Smooth muscle cell (in vitro differentiated cells): Measurements from ENCODE around the gene KCNIP4. TPM values are rescaled to one million over a fixed set of nuclear protein-coding genes. Genes with fewer than 3 reads are reported as not detected.

Experiments
- DNase-seq: peaks from one replicate; lab custom pipeline; 2025; ENCODE audit not compliant: unreplicated experiment; lab: John Stamatoyannopoulos, UW
- H2AFZ ChIP-seq: fragments of 200-600 bp; sonication (generic); 2 replicates; pipeline ENCODE4 v1.6.0; 2016; ENCODE audit warnings: antibody characterized with exemption, low read depth, mild to moderate bottlenecking
- H3F3A ChIP-seq: fragments of 200-600 bp; sonication (generic); 2 replicates; pipeline ENCODE4 v1.6.0; 2017; ENCODE audit warnings: antibody characterized with exemption, low read depth
- H3K27ac ChIP-seq: fragments of 200-600 bp; sonication (generic); 2 replicates; pipeline ENCODE4 v1.5.1; 2016; ENCODE audit warnings: low read depth, mild to moderate bottlenecking
- H3K27me3 ChIP-seq: fragments of 200-600 bp; sonication (generic); 2 replicates; pipeline ENCODE4 v1.6.1; 2016; ENCODE audit warnings: low read depth, mild to moderate bottlenecking
- H3K36me3 ChIP-seq: fragments of 200-600 bp; sonication (generic); 2 replicates; pipeline ENCODE4 v1.5.1; 2016; ENCODE audit warnings: low read depth
- H3K4me1 ChIP-seq: fragments of 200-600 bp; sonication (generic); 2 replicates; pipeline ENCODE4 v1.5.1; 2016; ENCODE audit warnings: low read depth
- H3K4me2 ChIP-seq: fragments of 200-600 bp; sonication (generic); 2 replicates; pipeline ENCODE4 v1.6.0; 2016; ENCODE audit warnings: mild to moderate bottlenecking
- H3K4me3 ChIP-seq: fragments of 200-600 bp; sonication (generic); 2 replicates; pipeline ENCODE4 v1.5.1; 2016; ENCODE audit warnings: mild to moderate bottlenecking
- H3K79me2 ChIP-seq: fragments of 200-600 bp; sonication (generic); 2 replicates; pipeline ENCODE4 v1.6.0; 2016; ENCODE audit warnings: low read depth, mild to moderate bottlenecking
- H3K9ac ChIP-seq: fragments of 200-600 bp; sonication (generic); 2 replicates; pipeline ENCODE4 v1.6.0; 2016; ENCODE audit warnings: low read depth
- H3K9me3 ChIP-seq: fragments of 200-600 bp; sonication (generic); replicated peaks from 2 replicates; pipeline ENCODE4 v1.5.1; 2016; ENCODE audit warnings: low read depth
- H4K20me1 ChIP-seq: fragments of 200-600 bp; sonication (generic); 2 replicates; pipeline ENCODE4 v1.6.0; 2016; ENCODE audit warnings: low read depth
- CTCF ChIP-seq: fragments of 200-600 bp; sonication (generic); IDR thresholded peaks from 2 replicates; pipeline ENCODE4 v1.5.1; 2017; ENCODE audit warnings: borderline replicate concordance, mild to moderate bottlenecking, antibody characterized with exemption; ENCODE audit not compliant: insufficient read depth, poor library complexity, severe bottlenecking
- WGBS: methylation state at CpG from one replicate; pipeline ENCODE4 v1.1.7; 2016; ENCODE audit warnings: low lambda C conversion rate; 5-methylcytosine and 5-hydroxymethylcytosine counted together
- polyA plus RNA-seq: library from polyadenylated mRNA; unstranded; fragments of >200 nt; fragmentation: Nextera tagmentation; extraction: Ambion mirVana; gene quantifications from 2 replicates; pipeline ENCODE4 v1.2.1, GENCODE V29; 2016
- total RNA-seq: library from RNA; depleted of rRNA; stranded (reverse); fragments of >200 nt; gene quantifications from 2 replicates; pipeline ENCODE4 v1.2.3, GENCODE V29; 2014

KCNIP4 gene
- total and polyA plus RNA-seq, 2 experiments from 2014 or later, result 0.07 TPM; not detected in 1

- H3K4me1 ChIP-seq, result no peaks in the 10 kb centered on the region
- H4K20me1 ChIP-seq, result no peaks in the 10 kb centered on the region
- H3K4me3 ChIP-seq, result no peak overlapping the region
- no peaks in the 10 kb centered on the region for H3K9me3 ChIP-seq
- H2AFZ ChIP-seq, result no peak overlapping the region
- H3K27ac ChIP-seq, result no peak overlapping the region
- no peaks in the 10 kb centered on the region for H3K79me2 ChIP-seq
- H3K27me3 ChIP-seq, result no peaks in the 10 kb centered on the region
- no peak overlapping the region for H3K4me2 ChIP-seq
- no peak for TF ChIP-seq CTCF
- no peak for DNase-seq
- H3K9ac ChIP-seq, result no peak overlapping the region
- H3K36me3 ChIP-seq, result no peaks in the 10 kb centered on the region
- no peaks in the 10 kb centered on the region for H3F3A ChIP-seq
Measured at GRCh38 chr4:20944961-20945360, 1003.6 kb downstream of the KCNIP4 start.

GRCh38 chr4:20944451-20944850 lies 1004.1 kb downstream of the KCNIP4 start:
- WGBS, result 91% methylated on average over 3 of the region's 3 CpGs
- Histone ChIP-seq H3F3A (no peaks in the 10 kb centered on the region), H3K27ac (no peak overlapping the region), H3K9ac (no peak overlapping the region), H2AFZ (no peak overlapping the region), H3K79me2 (no peaks in the 10 kb centered on the region), H3K4me2 (no peak overlapping the region), H3K4me1 (no peaks in the 10 kb centered on the region), H3K4me3 (no peak overlapping the region), H4K20me1 (no peaks in the 10 kb centered on the region), H3K27me3 (no peaks in the 10 kb centered on the region), H3K9me3 (no peaks in the 10 kb centered on the region), H3K36me3 (no peaks in the 10 kb centered on the region)
- TF ChIP-seq CTCF, result no peak
- no peak for DNase-seq

- no peaks in the 10 kb centered on the region for H3K4me1 ChIP-seq
- H3K4me2 ChIP-seq, result no peak overlapping the region
- no peaks in the 10 kb centered on the region for H3F3A ChIP-seq
- WGBS, result 82% methylated on average over 2 of the region's 2 CpGs
- no peaks in the 10 kb centered on the region for H3K79me2 ChIP-seq
- no peak overlapping the region for H3K4me3 ChIP-seq
- TF ChIP-seq CTCF, result no peak
- DNase-seq, result no peak
- H3K27me3 ChIP-seq, result no peaks in the 10 kb centered on the region
- H3K27ac ChIP-seq, result no peak overlapping the region
- H4K20me1 ChIP-seq, result no peaks in the 10 kb centered on the region
- no peaks in the 10 kb centered on the region for H3K9me3 ChIP-seq
- no peak overlapping the region for H3K9ac ChIP-seq
- no peak overlapping the region for H2AFZ ChIP-seq
- no peaks in the 10 kb centered on the region for H3K36me3 ChIP-seq
Measured at GRCh38 chr4:20938204-20938603, 1010.4 kb downstream of the KCNIP4 start.

GRCh38 chr4:20926529-20926928 lies 1022.0 kb downstream of the KCNIP4 start:
- no peak for DNase-seq
- Histone ChIP-seq H3K9me3 (no peaks in the 10 kb centered on the region), H3F3A (no peaks in the 10 kb centered on the region), H3K79me2 (no peaks in the 10 kb centered on the region), H3K4me1 (no peaks in the 10 kb centered on the region), H2AFZ (no peak overlapping the region), H3K27me3 (no peaks in the 10 kb centered on the region), H3K9ac (no peak overlapping the region), H4K20me1 (no peaks in the 10 kb centered on the region), H3K36me3 (no peaks in the 10 kb centered on the region), H3K27ac (no peak overlapping the region), H3K4me3 (no peak overlapping the region), H3K4me2 (no peak overlapping the region)
- TF ChIP-seq CTCF, result no peak
